Fibroblast of lung (primary cell): ENCODE results near the gene MAP3K3. TPM values are rescaled to one million over a fixed set of nuclear protein-coding genes. Genes with fewer than 3 reads are reported as not detected.

Experiments
- DNase-seq, 2 donors: peaks; one replicate each; pipeline versions ENCODE4 v3.0.0 to v3.0.0-alpha.2; 2010; ENCODE audit warnings: low read depth in 2 of 2
- H2AFZ ChIP-seq: 2 replicates; pipeline ENCODE4 v1.5.1; 2012; ENCODE audit warnings: low read length, control low read depth, inconsistent platforms
- H3K27ac ChIP-seq: 2 replicates; pipeline ENCODE4 v1.5.1; 2011; ENCODE audit warnings: low read length, control low read depth; ENCODE audit not compliant: insufficient read depth
- H3K27me3 ChIP-seq: 2 replicates; pipeline ENCODE4 v1.5.1; 2011; ENCODE audit warnings: mild to moderate bottlenecking, low read length; ENCODE audit not compliant: control insufficient read depth, insufficient read depth
- H3K36me3 ChIP-seq: 2 replicates; pipeline ENCODE4 v1.5.1; 2011; ENCODE audit warnings: low read length; ENCODE audit not compliant: control insufficient read depth, insufficient read depth
- H3K4me1 ChIP-seq: 2 replicates; pipeline ENCODE4 v1.5.1; 2011; ENCODE audit warnings: low read length; ENCODE audit not compliant: control insufficient read depth, insufficient read depth; ENCODE audit errors: extremely low read depth
- H3K4me2 ChIP-seq: 2 replicates; pipeline ENCODE4 v1.5.1; 2011; ENCODE audit warnings: low read length, control low read depth; ENCODE audit not compliant: insufficient read depth; ENCODE audit errors: extremely low read depth
- H3K4me3 ChIP-seq, 4 experiments: fragments of 200-600 bp in 1 of 4; sonication (generic) in 1 of 4; replicated peaks in 1 of 4; 2 replicates each; pipeline ENCODE4 v1.5.1; 2011 to 2016; ENCODE audit warnings: low read length in 4 of 4, low read depth in 3 of 4, mild to moderate bottlenecking in 3 of 4, control low read depth in 2 of 4, inconsistent platforms in 1 of 4, mixed read lengths in 1 of 4; ENCODE audit not compliant: insufficient read depth in 1 of 4; ENCODE audit errors: control extremely low read depth in 1 of 4
- H3K79me2 ChIP-seq: 2 replicates; pipeline ENCODE4 v1.5.1; 2012; ENCODE audit warnings: mild to moderate bottlenecking, low read length, inconsistent platforms; ENCODE audit not compliant: control insufficient read depth, insufficient read depth
- H3K9ac ChIP-seq: 2 replicates; pipeline ENCODE4 v1.5.1; 2011; ENCODE audit warnings: mild to moderate bottlenecking, low read length, control low read depth; ENCODE audit not compliant: insufficient read depth
- H3K9me3 ChIP-seq: 2 replicates; pipeline ENCODE4 v1.5.1; 2012; ENCODE audit warnings: low read depth, low read length; ENCODE audit not compliant: control insufficient read depth, insufficient read depth
- H4K20me1 ChIP-seq: 2 replicates; pipeline ENCODE4 v1.5.1; 2011; ENCODE audit warnings: low read length; ENCODE audit not compliant: control insufficient read depth, insufficient read depth; ENCODE audit errors: extremely low read depth
- EZH2 ChIP-seq: IDR thresholded peaks from 2 replicates; pipeline ENCODE4 v1.5.1; 2012; ENCODE audit warnings: low read length, control low read depth, mild to moderate bottlenecking; ENCODE audit errors: missing control alignments
- polyA plus RNA-seq, 2 donors: library from polyadenylated mRNA; depleted of rRNA in 1 of 2; stranded (reverse) in 1 of 2; unstranded in 1 of 2; fragments of >200 nt; gene quantifications; 2 replicates each; pipeline ENCODE4 v1.2.1, GENCODE V29; 2011 to 2012; ENCODE audit warnings: missing spikeins in 1 of 2
- total RNA-seq: library from RNA; depleted of rRNA; stranded (reverse); fragments of >200 nt; gene quantifications from 2 replicates; pipeline ENCODE4 v1.2.1, GENCODE V29; 2014
- TF ChIP-seq, protein P1 (sequence below), 2 donors: IDR thresholded peaks in 1 of 2; conservative IDR thresholded peaks in 1 of 2; 1 replicate in 1 of 2; 2 replicates in 1 of 2; pipeline ENCODE4 v1.5.1; 2011 to 2012; ENCODE audit warnings: low read length in 2 of 2, control low read depth in 1 of 2, inconsistent platforms in 1 of 2, low read depth in 1 of 2, mild to moderate bottlenecking in 1 of 2

Gene MAP3K3
- total and polyA plus RNA-seq, 2 donors (not counting 1 experiment from before 2014, with no cell fraction given): 13.8 to 32.0 TPM

DNA sequence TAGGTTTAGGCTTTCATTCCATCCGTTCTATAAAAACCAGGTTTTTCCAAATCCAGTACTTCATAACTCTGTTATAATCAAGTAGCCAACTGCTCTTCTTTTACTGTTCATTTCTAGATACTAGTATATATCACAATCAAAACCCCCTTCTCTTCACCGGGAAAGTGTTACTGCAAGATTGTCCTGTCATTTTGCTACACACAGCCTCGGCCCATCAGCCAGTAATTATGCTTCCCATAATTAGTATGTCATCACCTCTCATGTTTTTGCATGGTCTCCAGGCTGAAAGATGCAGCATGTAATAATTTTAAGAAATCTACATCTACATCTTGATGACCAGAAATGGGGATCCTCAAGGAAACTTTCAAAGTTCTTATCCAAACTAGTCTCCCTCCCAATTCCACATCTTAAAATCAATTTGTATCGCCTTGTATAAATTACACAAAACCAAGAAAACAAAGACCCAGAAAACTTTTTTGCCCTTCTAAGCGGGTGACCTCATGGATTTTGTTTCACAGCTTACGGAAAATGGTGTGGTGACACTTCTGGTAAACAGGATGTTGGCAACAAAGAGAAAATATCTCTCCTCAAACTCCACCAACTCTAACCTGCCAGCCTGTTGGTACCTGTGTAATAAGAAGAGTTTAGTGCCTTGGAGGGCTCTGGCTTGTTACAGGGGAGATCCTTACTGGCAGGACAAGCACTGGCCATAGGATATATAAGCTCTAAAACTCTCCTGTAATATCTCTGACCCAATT, 12.2 kb upstream of the MAP3K3 start:
- TF ChIP-seq, protein P1, sequence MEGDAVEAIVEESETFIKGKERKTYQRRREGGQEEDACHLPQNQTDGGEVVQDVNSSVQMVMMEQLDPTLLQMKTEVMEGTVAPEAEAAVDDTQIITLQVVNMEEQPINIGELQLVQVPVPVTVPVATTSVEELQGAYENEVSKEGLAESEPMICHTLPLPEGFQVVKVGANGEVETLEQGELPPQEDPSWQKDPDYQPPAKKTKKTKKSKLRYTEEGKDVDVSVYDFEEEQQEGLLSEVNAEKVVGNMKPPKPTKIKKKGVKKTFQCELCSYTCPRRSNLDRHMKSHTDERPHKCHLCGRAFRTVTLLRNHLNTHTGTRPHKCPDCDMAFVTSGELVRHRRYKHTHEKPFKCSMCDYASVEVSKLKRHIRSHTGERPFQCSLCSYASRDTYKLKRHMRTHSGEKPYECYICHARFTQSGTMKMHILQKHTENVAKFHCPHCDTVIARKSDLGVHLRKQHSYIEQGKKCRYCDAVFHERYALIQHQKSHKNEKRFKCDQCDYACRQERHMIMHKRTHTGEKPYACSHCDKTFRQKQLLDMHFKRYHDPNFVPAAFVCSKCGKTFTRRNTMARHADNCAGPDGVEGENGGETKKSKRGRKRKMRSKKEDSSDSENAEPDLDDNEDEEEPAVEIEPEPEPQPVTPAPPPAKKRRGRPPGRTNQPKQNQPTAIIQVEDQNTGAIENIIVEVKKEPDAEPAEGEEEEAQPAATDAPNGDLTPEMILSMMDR (conservative IDR thresholded peaks at IDR 0.05 in 1 of 2, IDR thresholded peaks at IDR 0.05 in 1 of 2; ENCODE audit: low read depth in 1 of 2, low read length in 2 of 2): no peak
- TF ChIP-seq EZH2: no peak
- Histone ChIP-seq H3K4me2 (no peak overlapping the region), H3K4me3 (no peak overlapping the region), H3K36me3 (peaks cover 8% of the 10 kb centered on the region), H2AFZ (no peak overlapping the region), H4K20me1 (no peaks in the 10 kb centered on the region), H3K4me1 (no peaks in the 10 kb centered on the region), H3K79me2 (no peaks in the 10 kb centered on the region), H3K9ac (no peak overlapping the region), H3K27me3 (no peaks in the 10 kb centered on the region), H3K27ac (no peak overlapping the region), H3K9me3 (no peaks in the 10 kb centered on the region)
- DNase-seq: no peak

GRCh38 chr17:63610854-63611253, 11.4 kb upstream of the MAP3K3 start:
- no peaks in the 10 kb centered on the region for H3K9me3 ChIP-seq

DNA sequence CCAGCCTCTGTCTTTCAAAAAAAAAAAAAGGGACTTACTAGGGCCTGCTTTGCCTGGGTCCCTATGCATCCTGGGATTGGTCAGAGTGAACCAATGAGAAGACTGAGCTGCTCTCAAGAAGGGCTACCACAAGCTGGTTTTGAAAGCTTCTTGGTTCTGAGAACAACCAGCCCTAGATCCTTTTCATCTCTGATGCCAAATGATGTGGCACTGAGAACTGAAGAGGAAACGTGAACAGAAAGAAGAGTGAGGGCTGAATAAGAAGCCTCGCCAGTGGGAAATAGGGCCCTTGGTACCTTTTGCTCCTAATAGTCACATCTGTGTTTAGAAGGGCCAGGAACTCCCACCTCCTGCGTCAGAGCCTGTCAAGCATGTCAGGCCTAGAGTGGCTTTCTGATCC, 10.9 kb upstream of the MAP3K3 start:
- H3K27ac ChIP-seq: no peak overlapping the region
- no peak for DNase-seq
- no peaks in the 10 kb centered on the region for H3K4me1 ChIP-seq
- no peak overlapping the region for H3K4me3 ChIP-seq
- H3K79me2 ChIP-seq: no peaks in the 10 kb centered on the region
- TF ChIP-seq, protein P1 (conservative IDR thresholded peaks at IDR 0.05 in 1 of 2, IDR thresholded peaks at IDR 0.05 in 1 of 2; ENCODE audit: low read depth in 1 of 2, low read length in 2 of 2): no peak
- TF ChIP-seq EZH2: no peak
- H3K27me3 ChIP-seq: no peaks in the 10 kb centered on the region
- no peak overlapping the region for H3K4me2 ChIP-seq
- peaks cover 6% of the 10 kb centered on the region for H3K36me3 ChIP-seq
- no peak overlapping the region for H2AFZ ChIP-seq
- no peaks in the 10 kb centered on the region for H3K9me3 ChIP-seq
- no peaks in the 10 kb centered on the region for H4K20me1 ChIP-seq
- H3K9ac ChIP-seq: no peak overlapping the region

More at GRCh38 chr17:63610854-63611253, 11.4 kb upstream of the MAP3K3 start:
- Histone ChIP-seq H3K4me1 (no peaks in the 10 kb centered on the region), H2AFZ (no peak overlapping the region), H4K20me1 (no peaks in the 10 kb centered on the region), H3K36me3 (peaks cover 8% of the 10 kb centered on the region), H3K79me2 (no peaks in the 10 kb centered on the region), H3K27me3 (no peaks in the 10 kb centered on the region), H3K9ac (no peak overlapping the region), H3K27ac (no peak overlapping the region), H3K4me2 (no peak overlapping the region), H3K4me3 (no peak overlapping the region)
- DNase-seq: no peak
- TF ChIP-seq, protein P1 (conservative IDR thresholded peaks at IDR 0.05 in 1 of 2, IDR thresholded peaks at IDR 0.05 in 1 of 2; ENCODE audit: low read depth in 1 of 2, low read length in 2 of 2): no peak
- TF ChIP-seq EZH2: no peak
